Body of pancreas (tissue), 4 donors: ENCODE data around the gene DPY19L3.

Experiments used
- CTCF ChIP-seq, 7 experiments: fragments of 450-650 bp in 4 of 7; fragments of 200-600 bp in 3 of 7; sonication (generic) in 3 of 7; IDR thresholded peaks; one replicate each; pipeline ENCODE4 v1.5.1; 2016 to 2019; ENCODE audit warnings: antibody characterized with exemption in 7 of 7
- POLR2A ChIP-seq, 3 donors: fragments of 450-650 bp; IDR thresholded peaks; one replicate each; pipeline ENCODE4 v1.6.1; 2016; ENCODE audit warnings: antibody characterized with exemption in 3 of 3, mild to moderate bottlenecking in 2 of 3

GRCh38 chr19:32480321-32480720, 74.8 kb downstream of the DPY19L3 start:
- TF ChIP-seq CTCF (IDR thresholded peaks at IDR 0.05) (no peak), POLR2A (IDR thresholded peaks at IDR 0.05) (no peak)
